ENCODE data around the gene SPDYA. TPM values are rescaled to one million over a fixed set of nuclear protein-coding genes. Genes with fewer than 3 reads are reported as not detected.
A peak's percentile ranks its signal among the peaks of the same experiment; 100 is the strongest.

Gene SPDYA
- total RNA-seq, 2 donors from 2014 or later = 1.5 to 1.6 TPM

DNA sequence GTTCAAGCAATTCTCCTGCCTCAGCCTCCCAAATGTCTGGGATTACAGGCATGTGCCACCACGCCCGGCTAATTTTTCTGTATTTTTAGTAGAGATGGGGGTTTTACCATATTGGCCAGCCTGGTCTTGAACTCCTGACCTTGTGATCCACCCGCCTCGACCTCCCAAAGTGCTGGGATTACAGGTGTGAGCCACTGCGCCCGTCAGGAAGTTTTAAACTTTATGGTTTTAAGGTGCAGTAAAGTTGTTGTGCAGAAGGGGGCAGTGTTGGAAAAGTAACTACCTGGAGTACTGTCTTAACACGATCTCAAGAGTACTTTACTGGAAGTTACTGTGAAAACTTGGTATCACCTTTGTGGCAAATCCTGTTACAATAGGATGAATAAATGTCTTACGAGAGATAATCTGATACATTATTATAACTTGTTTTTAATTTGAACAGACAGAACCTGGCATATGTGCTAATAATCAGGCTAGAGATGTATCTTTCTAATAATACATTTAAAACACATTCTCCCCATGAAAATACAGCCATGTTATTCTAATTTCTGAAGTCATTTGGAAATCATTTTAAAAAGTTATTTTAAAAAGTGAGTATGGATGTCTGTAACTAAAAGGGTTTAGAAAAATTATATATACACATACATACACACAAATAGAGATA lies 10.8 kb downstream of the SPDYA start:
- DNase-seq (peak; percentile 30 to 45), ATAC-seq (peak; percentile 85)
- intact Hi-C loops (cut with DNase I, micrococcal nuclease) = loop anchor here in 1 of 2 donors (5.0 kb wide), 1 partner anchor 376 kb away; no protein-coding TSS in a partner anchor

DNA sequence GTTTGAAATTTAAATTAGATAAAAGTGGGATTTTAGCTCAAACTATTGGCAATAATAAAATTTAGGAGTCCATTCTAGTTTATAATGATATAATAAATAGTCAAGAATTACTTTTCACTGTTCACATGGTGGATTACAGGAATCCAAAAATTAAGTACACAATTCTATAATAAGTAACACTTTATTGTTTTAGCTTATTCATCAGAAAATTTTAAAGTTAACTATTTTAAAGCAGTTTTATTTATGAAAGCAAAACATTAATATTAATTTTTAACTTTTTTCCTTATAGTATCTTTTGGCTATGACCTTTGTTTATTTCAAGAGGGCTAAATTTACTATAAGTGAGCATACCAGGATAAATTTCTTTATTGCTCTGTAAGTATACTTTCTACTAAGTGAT lies 11.4 kb downstream of the SPDYA start:
- DNase-seq (no peak), ATAC-seq (no peak)
- intact Hi-C loops (cut with DNase I, micrococcal nuclease) = loop anchor here in 1 of 2 donors (5.0 kb wide), 1 partner anchor 375 kb away; no protein-coding TSS in a partner anchor

GRCh38 chr2:28824207-28824606 lies 13.6 kb downstream of the SPDYA start:
- DNase-seq (no peak), ATAC-seq (no peak)
- intact Hi-C loops (cut with DNase I, micrococcal nuclease) = loop anchor here in 1 of 2 donors (5.0 kb wide), 1 partner anchor 373 kb away; no protein-coding TSS in a partner anchor

- ATAC-seq = no peak
- no peak for DNase-seq
- intact Hi-C loops (cut with DNase I, micrococcal nuclease) = loop anchor here in 1 of 2 donors (5.0 kb wide), 1 partner anchor 372 kb away; no protein-coding TSS in a partner anchor
These were observed 14.2 kb downstream of the SPDYA start for GRCh38 chr2:28824870-28825269.

DNA sequence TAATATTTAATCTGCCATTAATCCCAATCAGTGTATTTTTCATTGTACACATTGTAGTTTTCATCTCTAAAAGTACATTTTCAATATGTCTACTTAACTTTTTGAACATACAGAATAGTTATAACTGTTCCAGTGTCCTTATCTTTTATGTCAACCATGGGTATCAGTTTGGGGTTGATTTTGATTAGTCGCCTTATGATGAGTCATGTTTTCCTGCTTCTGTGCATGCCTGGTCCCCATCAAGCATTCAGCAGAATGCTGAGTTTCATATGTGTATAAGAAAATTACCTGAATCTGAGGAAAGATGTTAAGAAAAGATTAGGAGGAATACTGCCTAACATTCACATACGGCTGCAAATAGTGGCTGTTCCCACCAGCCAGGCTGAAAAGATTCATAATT lies 17.7 kb downstream of the SPDYA start:
- DNase-seq = no peak
- intact Hi-C loops (cut with DNase I, micrococcal nuclease) = no loop called here
- no peak for ATAC-seq

- DNase-seq = no peak
- ATAC-seq = no peak
- intact Hi-C loops (cut with DNase I, micrococcal nuclease) = no loop called here
These were observed 23.3 kb downstream of the SPDYA start for GRCh38 chr2:28833740-28834470.

GRCh38 chr2:28835781-28836180 lies 25.1 kb downstream of the SPDYA start:
- intact Hi-C loops (cut with DNase I, micrococcal nuclease) = no loop called here
- ATAC-seq (no peak), DNase-seq (no peak)

GRCh38 chr2:28838971-28839370 lies 28.3 kb downstream of the SPDYA start:
- intact Hi-C loops (cut with DNase I, micrococcal nuclease) = no loop called here
- no peak for DNase-seq
- no peak for ATAC-seq

DNA sequence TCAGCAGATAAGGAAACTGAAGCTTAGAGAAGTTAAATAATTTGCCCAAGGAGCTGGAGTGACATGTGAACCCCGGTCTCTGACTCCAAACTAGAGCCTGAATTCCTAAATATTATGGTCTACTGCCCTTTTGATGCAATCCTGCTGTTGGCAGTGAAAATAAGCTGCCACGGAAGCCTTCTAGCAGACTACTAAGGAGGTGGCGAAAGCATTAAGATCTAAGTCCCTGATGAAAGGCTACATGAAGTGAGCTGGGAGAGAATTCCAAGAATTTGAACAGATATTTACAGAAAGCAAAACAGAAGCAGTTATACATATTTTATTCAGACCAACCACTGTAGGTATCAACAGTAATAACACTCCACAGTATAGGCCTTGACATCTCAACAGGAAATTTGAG lies 31.4 kb downstream of the SPDYA start:
- intact Hi-C loops (cut with DNase I, micrococcal nuclease) = no loop called here
- DNase-seq = no peak
- no peak for ATAC-seq

DNA sequence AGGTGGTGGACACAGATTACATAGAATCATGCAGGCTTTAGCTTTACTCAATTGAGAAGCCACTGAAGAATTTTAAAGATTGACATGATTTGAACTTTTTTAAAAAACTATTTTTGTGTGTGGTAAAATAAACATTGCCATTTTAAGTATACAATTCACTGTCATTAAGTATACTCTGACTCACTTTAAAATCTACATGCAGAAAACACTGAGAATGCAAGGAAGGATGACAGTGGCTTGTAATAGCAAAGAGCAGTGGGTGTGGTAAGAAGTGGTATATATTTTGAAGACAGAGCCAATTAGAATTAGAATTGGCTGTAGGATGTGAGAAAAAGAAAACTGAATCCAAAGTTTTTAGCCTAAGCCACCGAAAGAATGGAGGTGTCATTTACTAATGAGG lies 44.6 kb downstream of the SPDYA start:
- no peak for ATAC-seq
- no peak for DNase-seq

DNA sequence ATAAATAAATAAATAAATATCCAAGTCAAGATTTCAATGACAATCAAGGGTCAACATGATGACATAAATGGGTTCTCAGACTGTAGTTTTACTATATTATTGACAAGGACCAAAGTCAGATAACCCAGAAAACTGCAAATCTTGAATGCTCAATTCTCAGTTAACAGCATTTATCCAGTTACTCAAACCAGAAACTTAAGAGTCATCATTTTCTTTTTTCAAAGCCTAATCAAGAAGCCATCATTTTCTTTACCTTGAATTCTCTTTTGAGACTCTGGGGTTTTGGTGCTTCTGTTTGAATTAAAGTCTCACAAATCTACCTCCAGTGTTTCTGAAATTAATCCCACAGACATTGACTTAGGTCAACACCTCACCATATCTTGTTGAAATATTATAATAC lies 45.3 kb downstream of the SPDYA start:
- ATAC-seq (no peak), DNase-seq (no peak)
- intact Hi-C loops (cut with DNase I, micrococcal nuclease) = no loop called here

More for the DNA sequence above, 44.6 kb downstream of the SPDYA start:
- intact Hi-C loops (cut with DNase I, micrococcal nuclease) = no loop called here

GRCh38 chr2:28868611-28869010 lies 58.0 kb downstream of the SPDYA start:
- peak in 1 of 2 donors; percentile 7 for DNase-seq
- intact Hi-C loops (cut with DNase I, micrococcal nuclease) = no loop called here
- no peak for ATAC-seq

DNA sequence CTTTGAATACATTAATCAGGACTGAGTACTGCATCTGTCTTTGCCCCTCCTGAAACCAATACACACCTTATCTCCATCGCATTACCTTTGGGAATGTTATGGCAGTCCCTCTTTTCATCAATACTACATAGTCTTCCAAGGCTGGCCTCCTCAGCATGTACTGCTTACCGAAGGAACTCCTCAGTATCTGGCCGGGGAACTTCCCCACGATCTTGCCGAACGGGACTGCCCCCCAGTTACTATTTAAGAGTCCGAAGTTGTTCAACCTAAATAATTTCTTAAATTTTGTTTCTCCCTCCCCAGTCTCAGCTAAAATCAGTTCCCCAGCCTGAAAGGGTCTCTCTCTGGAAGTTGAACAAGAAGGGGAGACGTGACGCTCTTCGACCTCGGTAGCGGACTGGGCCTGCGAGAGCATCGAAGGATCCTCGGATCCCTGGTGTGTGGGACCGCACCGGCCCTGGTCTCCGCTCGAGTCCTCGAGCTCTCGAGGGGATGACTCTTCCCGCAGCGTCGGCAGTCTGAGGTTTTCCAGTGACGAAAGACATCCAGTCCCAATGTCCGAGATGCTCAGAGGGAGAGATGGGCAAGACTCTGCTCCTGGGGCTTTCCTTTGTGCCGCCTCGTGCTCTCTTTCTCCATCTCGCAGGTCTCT lies 59.0 kb downstream of the SPDYA start:
- ATAC-seq = peak; percentile 39
- peak in 1 of 2 donors; percentile 28 for DNase-seq
- intact Hi-C loops (cut with DNase I, micrococcal nuclease) = no loop called here

GRCh38 chr2:28870146-28870891 lies 59.7 kb downstream of the SPDYA start, which contains the start of gene TRMT61B:
Gene TRMT61B (minus strand): TSS chr2:28870309. CDS start chr2:28870277, 32 bp downstream.
- intact Hi-C loops (cut with DNase I, micrococcal nuclease) = no loop called here
- peak; percentile 94 to 99 for DNase-seq
- ATAC-seq = peak; percentile 99

GRCh38 chr2:28871620-28872019 lies 61.0 kb downstream of the SPDYA start:
- ATAC-seq = no peak
- DNase-seq = no peak
- intact Hi-C loops (cut with DNase I, micrococcal nuclease) = no loop called here

GRCh38 chr2:28880193-28880592 lies 69.6 kb downstream of the SPDYA start:
- ATAC-seq (no peak), DNase-seq (no peak)
- intact Hi-C loops (cut with DNase I, micrococcal nuclease) = no loop called here

DNA sequence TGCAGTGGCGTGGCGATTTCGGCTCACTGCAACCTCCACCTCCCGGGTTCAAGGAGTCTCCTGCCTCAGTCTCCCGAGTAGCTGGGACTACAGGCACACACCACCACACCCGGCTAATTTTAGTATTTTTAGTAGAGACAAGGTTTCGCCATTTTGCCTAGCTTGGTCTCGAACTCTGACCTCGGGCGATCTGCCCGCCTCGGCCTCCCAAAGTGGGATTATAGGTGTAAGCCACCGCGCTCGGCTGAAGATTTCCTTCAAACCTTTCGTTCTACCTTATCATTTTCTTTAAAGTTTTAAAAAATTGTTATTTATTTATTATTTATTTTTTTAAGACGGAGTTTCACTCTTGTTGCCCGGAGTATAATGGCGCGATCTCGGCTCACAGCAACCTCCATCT lies 82.9 kb downstream of the SPDYA start:
- no peak for ATAC-seq

DNA sequence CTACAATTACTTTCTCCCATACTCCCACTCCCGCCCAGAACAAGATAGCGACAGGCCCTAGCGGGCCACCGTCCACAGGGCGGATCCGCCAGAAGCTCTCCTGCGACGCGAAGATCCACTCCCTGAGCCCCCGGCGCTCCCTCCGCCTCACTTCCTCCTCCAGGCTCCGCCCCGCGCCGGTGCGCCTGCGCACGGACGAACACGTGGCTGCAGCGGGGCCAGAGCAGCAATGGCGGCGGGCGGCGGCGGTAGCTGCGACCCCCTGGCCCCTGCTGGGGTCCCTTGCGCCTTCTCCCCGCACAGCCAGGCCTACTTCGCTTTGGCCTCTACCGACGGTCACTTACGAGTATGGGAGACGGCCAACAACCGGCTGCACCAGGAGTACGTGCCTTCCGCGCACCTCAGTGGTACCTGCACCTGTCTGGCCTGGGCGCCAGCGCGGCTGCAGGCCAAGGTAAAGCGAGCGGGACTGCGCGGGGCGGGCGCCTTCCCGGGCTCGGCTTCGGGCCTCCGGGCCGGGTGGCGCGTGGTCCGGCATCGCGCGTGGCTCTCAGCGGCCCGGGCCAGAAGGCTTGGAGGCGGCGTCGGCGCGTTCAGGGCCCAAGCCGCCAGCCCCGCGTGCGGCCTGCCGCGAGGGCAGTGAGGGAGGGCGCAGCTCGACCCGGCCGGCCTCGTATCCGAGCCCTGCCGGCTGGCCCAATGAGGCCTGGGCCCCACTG lies 84.0 kb downstream of the SPDYA start, which contains the start of gene WDR43:
Gene WDR43 (plus strand): TSS at position 198 of the 719 bp plus-strand sequence. CDS start 32 bp downstream, at position 230.
- intact Hi-C loops (cut with DNase I, micrococcal nuclease) = no loop called here

More for the DNA sequence above, 82.9 kb downstream of the SPDYA start:
- DNase-seq = peak in 1 of 2 donors; percentile 18
- intact Hi-C loops (cut with DNase I, micrococcal nuclease) = no loop called here

More for the DNA sequence above, 84.0 kb downstream of the SPDYA start, which contains the start of gene WDR43:
- DNase-seq (peak; percentile 96 to 99), ATAC-seq (peak; percentile 98)
